HG03196 (cell line): ENCODE measurements around the gene LSAMP.

ENCODE experiments used
- ATAC-seq: cut with Tn5 transposase; IDR thresholded peaks from one replicate; pipeline ENCODE4 v1.9.1; 2021; ENCODE audit not compliant: unreplicated experiment

Gene LSAMP

GRCh38 chr3:115915061-115915460, 530.2 kb downstream of the LSAMP start:
- ATAC-seq = no peak

DNA sequence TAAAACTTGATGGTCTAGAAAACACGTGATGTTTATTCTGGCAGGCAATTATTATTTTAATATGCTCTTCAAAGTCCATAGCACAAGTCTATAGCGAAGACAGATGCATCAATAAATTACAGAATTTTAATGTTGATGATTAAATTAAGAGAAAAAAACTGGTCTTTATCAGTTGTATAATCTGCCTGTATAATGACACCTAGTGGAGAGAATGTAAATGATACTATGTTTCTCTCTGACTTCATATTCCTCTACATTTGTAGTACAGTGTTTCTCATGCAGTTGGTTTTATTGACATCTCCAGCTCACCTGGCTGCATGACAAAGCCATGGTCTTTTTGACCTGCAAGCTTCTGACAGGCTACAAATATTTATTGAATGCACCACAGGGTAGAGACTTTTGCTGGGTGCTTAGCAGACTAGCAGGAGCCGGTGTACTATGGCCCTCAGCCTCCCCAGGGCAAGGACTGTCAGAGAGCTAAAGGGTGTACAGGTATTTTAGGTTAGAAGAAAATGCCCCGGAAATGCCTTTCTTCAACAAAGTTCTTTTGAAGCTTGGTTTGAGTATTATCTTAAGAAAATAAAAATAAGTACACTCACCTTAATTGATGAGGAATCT, 532.1 kb downstream of the LSAMP start:
- ATAC-seq = no peak

DNA sequence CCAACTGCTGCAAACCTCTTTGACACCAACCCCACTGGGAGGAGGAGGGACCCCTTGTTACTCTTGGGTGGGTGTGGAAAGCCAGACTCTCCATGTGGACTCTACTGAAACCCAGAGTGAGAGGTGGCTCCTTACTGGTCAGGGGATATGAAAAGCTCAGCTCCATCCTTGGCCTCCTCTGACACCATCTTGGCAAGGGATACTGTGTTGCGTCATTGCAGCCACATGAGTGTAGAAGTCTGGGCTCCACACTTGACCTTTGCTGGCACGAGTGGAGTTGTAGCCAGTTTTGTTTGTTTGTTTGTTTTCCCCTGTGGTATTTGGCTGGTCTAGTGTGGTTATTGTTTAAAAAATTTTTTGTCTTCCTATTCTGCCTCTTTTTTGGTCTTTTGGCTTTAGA, 532.9 kb downstream of the LSAMP start:
- no peak for ATAC-seq

DNA sequence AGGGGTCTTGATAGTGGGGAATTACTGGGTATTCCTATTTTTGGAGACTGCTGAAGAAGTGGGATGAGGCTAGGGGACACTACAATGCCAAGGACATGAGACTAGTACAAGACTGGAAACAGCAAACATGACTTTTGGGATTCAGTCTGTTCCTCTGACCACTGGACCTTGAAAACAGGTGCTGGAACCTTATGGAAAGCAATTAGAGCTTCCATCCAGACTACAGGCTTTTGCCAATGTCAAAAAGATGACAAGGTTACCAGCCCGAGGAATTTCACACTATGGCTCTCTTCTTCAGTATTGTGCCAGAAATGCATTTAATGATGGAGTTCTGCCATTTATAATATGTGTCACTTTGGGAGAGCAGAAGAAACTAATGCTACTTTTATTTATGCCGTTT, 539.4 kb downstream of the LSAMP start:
- ATAC-seq = no peak

DNA sequence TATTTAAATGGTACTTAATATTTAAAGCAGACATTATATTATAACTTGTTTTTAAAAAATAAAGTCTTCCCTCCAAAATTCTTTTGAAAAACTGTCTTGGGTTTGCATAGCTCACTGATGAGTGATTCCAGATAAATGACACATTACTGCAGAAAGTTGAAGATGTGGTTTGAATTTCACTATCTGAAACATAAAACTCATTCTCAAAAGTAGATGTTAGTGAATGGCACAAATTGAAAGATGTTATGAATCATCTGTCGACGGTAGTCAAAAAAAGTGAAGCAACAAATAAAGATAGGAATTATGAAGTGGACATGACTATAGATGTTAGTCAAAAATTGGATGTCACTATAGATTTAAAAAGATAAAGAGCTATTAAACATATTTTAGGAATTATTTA, 541.4 kb downstream of the LSAMP start:
- no peak for ATAC-seq

DNA sequence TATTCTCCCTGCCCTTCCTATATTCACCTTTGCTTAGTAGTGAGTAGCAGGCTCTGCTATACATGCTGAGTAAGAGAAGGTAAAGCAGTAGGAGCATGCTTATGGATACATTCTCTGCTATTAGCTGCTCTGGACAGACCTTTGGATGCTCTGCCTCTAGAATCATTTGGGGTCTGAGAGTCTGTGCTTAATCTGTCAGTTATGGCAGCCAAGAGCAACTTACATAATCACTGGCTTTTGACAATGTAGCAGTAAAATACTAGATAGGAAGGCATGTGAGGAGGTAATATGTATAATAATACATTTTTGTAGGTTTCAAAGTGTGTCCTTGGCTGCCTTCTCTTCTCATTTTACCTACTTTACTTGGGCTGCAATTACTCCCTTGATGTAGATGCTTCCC, 544.3 kb downstream of the LSAMP start:
- ATAC-seq = no peak

DNA sequence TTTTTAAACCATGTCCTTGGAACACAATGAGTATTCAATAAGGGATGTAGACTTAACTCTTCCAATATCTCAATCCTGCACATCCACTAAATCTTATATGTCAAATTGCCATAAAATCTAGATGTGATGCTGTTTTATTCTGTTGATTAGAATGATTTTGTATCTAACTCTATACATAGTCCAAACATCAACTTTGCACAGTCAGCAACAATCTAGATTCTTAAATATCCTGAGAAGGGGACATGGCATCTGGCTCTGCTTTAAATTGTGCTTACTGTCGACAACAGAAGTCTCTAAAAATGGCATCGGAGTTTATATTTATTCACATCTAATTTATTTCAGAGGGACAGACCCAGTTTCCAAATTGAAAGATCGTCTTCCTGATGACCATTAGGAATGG, 545.8 kb downstream of the LSAMP start:
- no peak for ATAC-seq

DNA sequence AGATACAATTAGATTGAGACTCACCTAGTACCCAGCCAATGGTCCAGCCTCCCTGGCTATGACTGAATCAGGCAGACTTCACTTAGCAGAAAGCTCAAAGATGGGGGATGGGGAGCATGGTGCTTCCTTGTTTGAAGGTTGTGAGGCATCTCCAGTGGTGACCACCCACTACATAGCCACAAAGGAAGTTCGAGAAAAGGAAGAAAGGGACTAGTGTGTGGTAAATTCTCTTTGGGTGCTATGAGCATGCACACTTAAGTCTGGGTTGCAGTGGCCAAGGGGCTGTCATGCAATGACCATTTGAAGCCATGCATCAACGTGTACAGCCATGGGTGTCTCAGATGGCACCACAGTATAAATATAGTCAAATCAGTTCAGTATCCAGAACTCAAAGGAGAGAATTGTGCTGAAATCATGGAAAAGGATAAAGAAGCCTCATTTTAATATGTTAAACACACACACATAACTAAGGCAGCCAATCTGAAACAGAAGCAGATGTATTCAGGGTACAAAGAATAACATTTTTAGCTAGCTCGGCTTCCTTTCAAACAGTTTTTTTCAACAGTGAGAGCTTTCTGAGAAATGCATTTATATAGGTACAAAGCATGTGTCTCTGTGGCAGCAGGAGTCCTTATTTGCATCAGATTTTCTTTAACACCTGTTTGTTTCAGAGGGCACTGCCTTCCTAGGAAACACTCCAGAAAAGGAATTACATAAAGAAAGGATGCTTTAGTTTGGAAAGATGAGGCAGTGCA, 546.5 kb downstream of the LSAMP start:
- no peak for ATAC-seq

DNA sequence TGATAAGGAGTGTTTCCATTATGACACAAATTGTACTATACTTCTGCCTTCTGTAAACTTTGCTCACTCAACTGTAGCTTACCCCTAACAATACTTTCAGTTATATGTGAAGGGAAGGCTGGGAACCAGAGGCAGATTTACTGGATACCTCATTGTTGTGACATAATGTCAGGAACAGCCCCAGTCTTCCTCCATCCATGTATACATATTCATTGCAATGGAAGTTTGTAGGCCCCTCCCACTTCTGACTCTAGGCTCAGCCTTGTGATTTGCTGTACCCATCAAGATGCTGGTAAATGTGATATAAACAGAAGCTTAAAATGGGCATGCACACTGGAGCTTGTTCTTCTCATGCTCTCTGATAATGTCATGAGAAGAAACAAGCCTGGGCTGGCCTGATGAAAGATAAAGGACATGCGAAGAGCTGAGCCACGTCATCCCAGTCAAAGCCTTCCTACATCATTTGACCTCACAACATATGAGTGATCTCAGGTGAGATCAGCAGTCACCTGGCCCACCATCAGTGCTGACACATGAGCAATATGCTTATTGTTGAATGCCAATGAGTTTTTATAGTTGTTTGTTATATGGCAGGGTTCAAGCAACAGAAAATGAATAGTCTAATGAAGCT, 554.2 kb downstream of the LSAMP start:
- no peak for ATAC-seq

DNA sequence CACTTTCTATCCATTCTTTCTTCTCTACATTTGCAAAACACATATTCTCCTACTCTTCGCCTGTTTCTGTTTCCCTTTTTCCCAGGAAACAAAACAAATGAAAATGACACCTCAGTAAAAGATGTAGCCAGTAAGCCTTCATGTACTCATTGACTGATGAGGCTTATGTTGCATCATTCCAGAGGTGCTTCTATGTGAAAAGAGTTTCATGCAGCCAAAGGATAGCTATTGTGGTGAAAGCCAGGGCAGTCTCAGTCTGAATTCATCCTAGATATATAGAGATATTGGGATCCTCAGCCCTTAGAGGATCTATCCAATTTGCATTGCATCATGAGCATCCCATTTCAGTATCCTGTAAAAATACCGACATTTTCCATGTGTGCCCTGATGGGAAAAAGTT, 554.7 kb downstream of the LSAMP start:
- no peak for ATAC-seq

GRCh38 chr3:115885621-115886020, 559.7 kb downstream of the LSAMP start:
- no peak for ATAC-seq

- ATAC-seq = no peak
Measured at GRCh38 chr3:115877615-115877899, 567.7 kb downstream of the LSAMP start.

- no peak for ATAC-seq
Measured at GRCh38 chr3:115876876-115877614, 568.2 kb downstream of the LSAMP start.

- no peak for ATAC-seq
Measured at GRCh38 chr3:115875460-115875859, 569.8 kb downstream of the LSAMP start.

DNA sequence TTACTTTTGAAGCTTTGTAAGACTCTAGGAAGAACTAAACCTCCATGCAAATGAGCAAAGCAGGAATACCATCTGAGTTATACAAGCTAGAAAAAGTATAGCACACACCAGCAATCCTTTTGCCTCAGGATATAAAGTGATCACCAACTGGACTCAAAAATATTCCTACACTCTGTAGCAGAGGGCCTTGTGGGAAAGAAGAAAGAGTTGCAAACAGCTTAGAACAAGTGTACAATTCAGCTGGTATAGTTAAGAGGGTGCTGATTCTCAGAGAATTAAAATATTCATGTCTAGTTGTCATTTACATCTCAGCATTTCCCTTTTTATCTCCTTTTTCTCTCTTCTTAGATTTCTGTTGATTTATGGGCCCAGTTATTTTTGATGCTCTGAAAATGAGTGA, 573.6 kb downstream of the LSAMP start:
- ATAC-seq = no peak

GRCh38 chr3:115864911-115865310, 580.4 kb downstream of the LSAMP start:
- ATAC-seq = no peak

DNA sequence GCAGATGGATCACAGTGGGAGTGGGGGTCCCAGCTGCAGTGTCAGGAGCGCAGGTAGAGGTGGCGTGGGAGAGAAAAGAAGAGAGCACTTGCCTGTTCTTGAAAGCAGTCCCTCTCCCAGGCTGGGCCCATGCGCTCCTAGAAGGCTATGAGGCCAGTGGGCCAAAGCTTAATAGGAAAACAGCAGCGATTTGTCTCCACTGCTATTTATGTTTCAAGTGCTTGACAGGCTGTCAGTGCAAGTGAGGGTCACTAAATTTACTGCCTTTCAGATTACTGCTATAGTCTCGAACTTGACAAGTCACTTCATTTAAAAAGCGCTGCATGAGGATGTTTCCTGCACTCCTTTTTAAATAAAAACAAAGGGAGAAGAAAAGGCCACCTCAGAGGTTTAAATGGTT, 582.4 kb downstream of the LSAMP start:
- no peak for ATAC-seq

DNA sequence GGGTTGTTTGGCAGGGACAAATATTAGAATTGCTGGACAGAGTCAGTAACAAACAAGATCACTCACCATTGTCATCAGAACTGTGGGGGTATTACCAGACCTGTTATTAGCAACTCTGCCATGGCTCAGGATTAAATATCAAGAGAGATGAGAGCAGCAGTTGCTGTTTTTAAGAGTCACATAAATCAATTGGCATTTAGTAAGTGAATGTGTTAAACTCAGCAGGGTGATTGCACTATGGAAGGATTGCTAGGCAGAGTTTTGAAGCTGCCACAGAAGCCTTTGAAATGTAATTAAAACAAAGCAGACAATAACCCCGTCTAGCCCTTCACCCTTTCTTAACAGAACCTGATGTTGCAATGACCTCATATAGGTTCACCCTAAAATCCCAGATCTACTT, 583.2 kb downstream of the LSAMP start:
- no peak for ATAC-seq

DNA sequence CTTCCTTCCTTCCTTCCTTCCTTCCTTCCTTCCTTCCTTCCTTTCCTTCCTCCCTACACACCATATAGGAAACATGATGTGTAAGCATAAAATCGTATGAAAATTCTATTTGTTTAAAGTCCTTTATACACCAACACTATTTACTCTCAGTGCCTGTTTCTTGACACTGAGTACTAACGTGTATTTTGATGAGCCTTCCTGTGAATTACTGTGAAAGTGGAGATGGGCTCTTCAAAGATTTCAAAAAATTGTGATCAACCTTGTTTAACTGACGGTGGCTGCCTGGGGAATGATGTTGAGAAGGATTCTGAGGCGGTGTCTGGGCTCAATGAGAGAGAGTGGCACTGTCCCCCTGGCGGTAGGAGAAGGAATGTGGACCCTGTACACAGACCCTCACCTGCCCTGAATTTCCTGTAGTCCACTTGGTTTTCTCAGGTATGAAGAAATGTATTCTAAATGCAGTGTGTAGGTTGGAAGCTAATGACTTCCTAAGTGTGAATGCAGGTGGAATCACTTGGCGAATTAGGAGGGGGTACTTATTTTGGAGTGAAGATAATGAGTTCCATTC, 584.0 kb downstream of the LSAMP start:
- ATAC-seq = no peak

GRCh38 chr3:115860766-115861165, 584.5 kb downstream of the LSAMP start:
- no peak for ATAC-seq

- no peak for ATAC-seq
Measured at GRCh38 chr3:115859002-115859807, 586.1 kb downstream of the LSAMP start.
